ENCODE measurements around the gene TAS2R13.

TAS2R13 gene

DNA sequence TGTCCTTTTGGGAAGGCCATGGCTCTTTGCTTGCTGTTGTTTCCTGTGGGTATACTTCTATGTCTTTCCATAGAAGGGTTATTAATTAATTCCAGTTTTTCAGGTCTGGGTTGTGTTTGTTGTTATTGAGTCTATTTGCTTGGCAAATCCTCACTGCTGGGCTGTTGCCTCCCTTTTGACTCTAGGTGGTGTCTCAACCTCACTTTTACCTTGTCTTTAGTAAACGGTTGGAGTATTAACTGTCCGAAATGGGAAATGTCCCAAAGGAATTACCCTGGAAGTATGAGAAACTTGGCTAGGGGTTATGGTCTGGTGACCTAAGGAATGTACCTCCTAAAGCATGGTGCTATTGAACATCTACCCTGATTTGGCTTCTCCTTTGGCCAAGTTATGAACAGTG lies 42.0 kb downstream of the TAS2R13 start:
- DNase-seq (ENCODE audit: low spot score): no peak

GRCh38 chr12:10863512-10864218 lies 45.7 kb downstream of the TAS2R13 start:
- DNase-seq (ENCODE audit: low spot score): no peak

- DNase-seq (ENCODE audit: low spot score): no peak
Measured at GRCh38 chr12:10861366-10861765, 48.0 kb downstream of the TAS2R13 start.

Data from globus pallidus (tissue), 1 donor.